AG08395 (cell line): ENCODE measurements around the gene MYO5C.

ENCODE experiments used
- DNase-seq: peaks from one replicate; pipeline ENCODE4 v3.0.0; 2012; ENCODE audit warnings: mixed read lengths, low spot score

Gene MYO5C

GRCh38 chr15:52144656-52145178 is 150.9 kb downstream of the MYO5C start:
- peak; percentile 56 for DNase-seq

GRCh38 chr15:52143873-52144272 is 151.7 kb downstream of the MYO5C start:
- peak; percentile 89 for DNase-seq
